Measurements from ENCODE around the gene GAREM1. TPM values are rescaled to one million over a fixed set of nuclear protein-coding genes. Genes with fewer than 3 reads are reported as not detected.

Gene GAREM1
- total RNA-seq: 1.4 and 3.3 TPM in 2 replicates

DNA sequence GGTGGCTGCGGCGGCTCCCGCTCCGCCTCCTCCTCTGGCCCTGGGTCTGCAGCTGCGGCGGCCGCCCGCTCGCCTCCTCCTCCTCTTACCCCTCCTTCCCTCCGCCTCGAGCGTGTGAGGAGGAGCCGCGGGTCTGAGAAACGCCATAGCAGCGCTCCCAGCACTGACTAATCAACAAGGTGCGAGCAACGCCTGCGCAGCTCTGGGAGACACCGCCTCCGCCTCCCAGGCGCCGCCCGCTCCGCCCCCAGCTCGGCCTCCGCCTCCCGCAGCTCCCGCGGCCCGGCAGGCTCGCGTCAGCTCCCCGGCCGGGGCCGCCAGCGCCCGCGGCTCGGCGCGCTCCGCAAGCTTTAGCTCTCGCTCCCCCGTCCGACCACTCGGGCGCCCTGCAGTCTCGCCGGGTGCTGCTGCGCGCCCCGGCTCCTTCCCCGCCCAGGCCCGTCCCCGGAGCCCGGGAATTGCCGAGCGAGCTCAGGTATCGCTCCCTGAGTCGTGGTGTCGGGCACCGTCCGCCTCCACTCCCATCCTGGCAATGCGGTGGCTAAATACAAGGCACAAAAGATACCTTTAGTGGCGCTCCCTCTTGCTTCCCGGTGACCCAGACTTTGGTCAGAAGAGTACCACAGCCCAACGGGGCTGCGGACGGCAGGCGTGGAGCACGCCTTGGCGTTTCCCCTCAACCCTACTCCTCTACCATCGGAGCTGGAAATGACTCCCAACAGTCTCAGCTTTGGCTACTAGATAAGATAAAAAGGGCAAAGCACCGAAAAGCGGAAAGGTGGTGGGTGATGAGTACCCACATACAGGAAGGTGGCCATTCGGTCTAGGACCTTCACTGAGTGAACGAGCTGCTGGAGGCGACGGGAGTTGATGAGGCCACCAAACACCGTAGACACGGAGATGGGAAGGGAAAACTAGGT is at the start of gene GAREM1:
TSS of gene GAREM1 (minus strand) at position 169 of the 920 bp plus-strand sequence. CDS start 454 bp downstream, outside the sequence.

Data from bronchial smooth muscle cell (primary cell).